ENCODE results near the gene FAAP100. TPM values are rescaled to one million over a fixed set of nuclear protein-coding genes. Genes with fewer than 3 reads are reported as not detected.

The FAAP100 gene
- total and polyA plus RNA-seq, 2 donors (not counting 1 experiment from before 2014, with no cell fraction given): 62.0 to 72.7 TPM

GRCh38 chr17:81517009-81517338, 35.2 kb downstream of the FAAP100 start:
- Histone ChIP-seq H3K9ac (ENCODE audit: low read length) (peak overlapping the region; percentile 87), H3K79me2 (ENCODE audit: control insufficient read depth, insufficient read depth, low read length) (peaks cover 52% of the 10 kb centered on the region)

DNA sequence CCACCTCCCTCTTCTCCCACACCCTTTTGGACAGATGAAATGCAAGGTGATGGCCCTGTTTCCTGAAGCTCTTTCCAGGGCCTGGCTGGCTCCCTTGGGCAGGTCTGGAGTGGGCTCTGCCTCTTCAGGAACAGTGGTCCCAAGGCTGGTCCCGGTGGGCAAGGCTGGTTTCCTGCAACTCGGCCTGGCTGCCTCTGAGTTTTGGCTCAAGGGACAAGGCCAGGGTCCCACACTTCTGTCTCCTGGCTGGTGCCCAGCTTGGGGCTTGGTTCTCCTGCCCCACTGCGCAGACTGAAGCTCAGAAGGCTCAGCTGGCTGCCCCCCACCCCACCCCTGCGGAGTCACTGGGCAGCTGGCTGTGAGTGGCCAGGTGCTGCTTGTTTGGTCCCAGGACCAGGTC, 35.7 kb downstream of the FAAP100 start:
- Mint-ChIP-seq H3K4me1 (peaks cover 55% of the 10 kb centered on the region), H3K27ac (peak overlapping the region; percentile 99), H3K4me3 (peak overlapping the region; percentile 98), H3K27me3 (no peaks in the 10 kb centered on the region), H3K9me3 (ENCODE audit: insufficient read depth) (no peaks in the 10 kb centered on the region)
- Histone ChIP-seq H3K36me3 (replicated peaks in 1 of 2; ENCODE audit: control extremely low read depth in 1 of 2, control insufficient read depth in 1 of 2, extremely low read depth in 1 of 2, insufficient read depth in 2 of 2, low read length in 1 of 2) (peaks cover 0 to 14% of the 10 kb centered on the region in 2 experiments), H3K9me3 (ENCODE audit: control extremely low read depth in 1 of 3, control insufficient read depth in 2 of 3, insufficient read depth in 1 of 3, low read length in 2 of 3) (no peaks in the 10 kb centered on the region), H3K4me2 (replicated peaks; ENCODE audit: low read depth, low read length, poor library complexity, severe bottlenecking) (peak overlapping the region; percentile 99), H3K4me3 (ENCODE audit: control extremely low read depth in 1 of 5, extremely low read depth in 1 of 5, insufficient read depth in 1 of 5, low read depth in 2 of 5, low read length in 4 of 5) (peak overlapping the region; percentile 61 to 94 (median 76)), H3K27ac (ENCODE audit: low read length in 2 of 2) (peak overlapping the region; percentile 97 to 98), H3K4me1 (ENCODE audit: control insufficient read depth in 2 of 2, insufficient read depth in 2 of 2, low read length in 2 of 2) (peaks cover 40 to 60% of the 10 kb centered on the region in 2 donors), H3K79me2 (ENCODE audit: control insufficient read depth, insufficient read depth, low read length) (peaks cover 58% of the 10 kb centered on the region), H4K20me1 (ENCODE audit: control insufficient read depth, insufficient read depth, low read length, poor library complexity, severe bottlenecking) (peaks cover 12% of the 10 kb centered on the region), H3K27me3 (replicated peaks in 1 of 4; ENCODE audit: control extremely low read depth in 1 of 4, control insufficient read depth in 3 of 4, insufficient read depth in 4 of 4, low read length in 3 of 4) (no peaks in the 10 kb centered on the region), H3K9ac (ENCODE audit: low read length) (peak overlapping the region; percentile 87), H2AFZ (ENCODE audit: insufficient read depth, low read depth, low read length, poor library complexity, severe bottlenecking) (no peak overlapping the region)
- POLR2A ChIA-PET: interaction anchor here (0.6 to 4.8 kb wide), 3 partner anchors 35 to 606 kb away, joined by 3 to 33 read pairs (median 5); partner anchors contain the start of gene FAAP100
- TF ChIP-seq EZH2 (IDR thresholded peaks at IDR 0.05; ENCODE audit: borderline replicate concordance, insufficient read depth, low read depth, low read length, poor library complexity, severe bottlenecking): no peak
- TF ChIP-seq, protein P1, sequence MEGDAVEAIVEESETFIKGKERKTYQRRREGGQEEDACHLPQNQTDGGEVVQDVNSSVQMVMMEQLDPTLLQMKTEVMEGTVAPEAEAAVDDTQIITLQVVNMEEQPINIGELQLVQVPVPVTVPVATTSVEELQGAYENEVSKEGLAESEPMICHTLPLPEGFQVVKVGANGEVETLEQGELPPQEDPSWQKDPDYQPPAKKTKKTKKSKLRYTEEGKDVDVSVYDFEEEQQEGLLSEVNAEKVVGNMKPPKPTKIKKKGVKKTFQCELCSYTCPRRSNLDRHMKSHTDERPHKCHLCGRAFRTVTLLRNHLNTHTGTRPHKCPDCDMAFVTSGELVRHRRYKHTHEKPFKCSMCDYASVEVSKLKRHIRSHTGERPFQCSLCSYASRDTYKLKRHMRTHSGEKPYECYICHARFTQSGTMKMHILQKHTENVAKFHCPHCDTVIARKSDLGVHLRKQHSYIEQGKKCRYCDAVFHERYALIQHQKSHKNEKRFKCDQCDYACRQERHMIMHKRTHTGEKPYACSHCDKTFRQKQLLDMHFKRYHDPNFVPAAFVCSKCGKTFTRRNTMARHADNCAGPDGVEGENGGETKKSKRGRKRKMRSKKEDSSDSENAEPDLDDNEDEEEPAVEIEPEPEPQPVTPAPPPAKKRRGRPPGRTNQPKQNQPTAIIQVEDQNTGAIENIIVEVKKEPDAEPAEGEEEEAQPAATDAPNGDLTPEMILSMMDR (IDR thresholded peaks at IDR 0.05): no peak
- intact Hi-C loops (cut with micrococcal nuclease): loop anchor here (5.0 to 10.0 kb wide), 4 partner anchors 222 to 1254 kb away; partner anchors contain the start of genes P4HB, RNF213 and SLC38A10
- DNase-seq (no peak), ATAC-seq (ENCODE audit: low read depth) (no peak)
- CTCF ChIA-PET: interaction anchor here (0.8 to 4.4 kb wide), 8 partner anchors 9 to 224 kb away, joined by 3 to 25 read pairs (median 6); partner anchors contain the start of gene FAAP100
- 66% methylated on average over 4 of the region's 4 CpGs for WGBS (ENCODE audit: insufficient coverage)

More at GRCh38 chr17:81517009-81517338, 35.2 kb downstream of the FAAP100 start:
- CTCF ChIA-PET: interaction anchor here (2.6 to 7.3 kb wide), 5 partner anchors 21 to 84 kb away, joined by 11 to 75 read pairs (median 25); partner anchors contain the start of gene FAAP100
- DNase-seq (no peak), ATAC-seq (ENCODE audit: low read depth) (no peak)
- intact Hi-C loops (cut with micrococcal nuclease): loop anchor here (1.0 to 10.0 kb wide), 7 partner anchors 35 to 1255 kb away; partner anchors contain the start of genes FAAP100, P4HB, RNF213 and SLC38A10
- TF ChIP-seq EZH2 (IDR thresholded peaks at IDR 0.05; ENCODE audit: borderline replicate concordance, insufficient read depth, low read depth, low read length, poor library complexity, severe bottlenecking): no peak
- TF ChIP-seq, protein P1 (IDR thresholded peaks at IDR 0.05): no peak
- WGBS (ENCODE audit: insufficient coverage): 4% methylated on average over 4 of the region's 9 CpGs
- POLR2A ChIA-PET: interaction anchor here (0.7 to 4.8 kb wide), 6 partner anchors 16 to 397 kb away, joined by 5 to 33 read pairs (median 10); partner anchors contain the start of gene FAAP100
- Mint-ChIP-seq H3K4me1 (peaks cover 49% of the 10 kb centered on the region), H3K4me3 (peak overlapping the region; percentile 98), H3K27me3 (no peaks in the 10 kb centered on the region), H3K27ac (peak overlapping the region; percentile 99), H3K9me3 (ENCODE audit: insufficient read depth) (no peaks in the 10 kb centered on the region)
- Histone ChIP-seq H3K4me2 (replicated peaks; ENCODE audit: low read depth, low read length, poor library complexity, severe bottlenecking) (peak overlapping the region; percentile 99), H3K36me3 (replicated peaks in 1 of 2; ENCODE audit: control extremely low read depth in 1 of 2, control insufficient read depth in 1 of 2, extremely low read depth in 1 of 2, insufficient read depth in 2 of 2, low read length in 1 of 2) (peaks cover 0 to 8% of the 10 kb centered on the region in 2 experiments), H2AFZ (ENCODE audit: insufficient read depth, low read depth, low read length, poor library complexity, severe bottlenecking) (peak overlapping the region; percentile 56), H3K27me3 (replicated peaks in 1 of 4; ENCODE audit: control extremely low read depth in 1 of 4, control insufficient read depth in 3 of 4, insufficient read depth in 4 of 4, low read length in 3 of 4) (no peaks in the 10 kb centered on the region), H4K20me1 (ENCODE audit: control insufficient read depth, insufficient read depth, low read length, poor library complexity, severe bottlenecking) (peaks cover 7% of the 10 kb centered on the region), H3K4me1 (ENCODE audit: control insufficient read depth in 2 of 2, insufficient read depth in 2 of 2, low read length in 2 of 2) (peaks cover 37 to 56% of the 10 kb centered on the region in 2 donors), H3K27ac (ENCODE audit: low read length in 2 of 2) (peak overlapping the region; percentile 97 to 98), H3K9me3 (ENCODE audit: control extremely low read depth in 1 of 3, control insufficient read depth in 2 of 3, insufficient read depth in 1 of 3, low read length in 2 of 3) (no peaks in the 10 kb centered on the region), H3K4me3 (ENCODE audit: control extremely low read depth in 1 of 5, extremely low read depth in 1 of 5, insufficient read depth in 1 of 5, low read depth in 2 of 5, low read length in 4 of 5) (peak overlapping the region in 4 of 5 experiments; percentile 73 to 94 (median 80))

Data from B cell (primary cell).